MM.1S (cell line): ENCODE results near the gene CAMK2N1.

ENCODE experiments used
- DNase-seq: peaks from one replicate; pipeline ENCODE4 v3.0.0-alpha.2; 2015
- H2AFZ ChIP-seq: fragments of 300-600 bp; sonication (generic); 2 replicates; pipeline ENCODE4 v1.6.0; 2016; ENCODE audit warnings: antibody characterized with exemption, low read length
- H3F3A ChIP-seq: fragments of 300-600 bp; sonication (generic); 2 replicates; pipeline ENCODE4 v1.6.1; 2016; ENCODE audit warnings: mild to moderate bottlenecking, antibody characterized with exemption, low read length, moderate library complexity, mixed read lengths; ENCODE audit not compliant: insufficient read depth
- H3K27ac ChIP-seq: fragments of 300-600 bp; sonication (generic); 2 replicates; pipeline ENCODE4 v1.5.1; 2016; ENCODE audit warnings: mild to moderate bottlenecking, low read length
- H3K27me3 ChIP-seq: fragments of 300-600 bp; sonication (generic); replicated peaks from 2 replicates; pipeline ENCODE4 v1.6.0; 2016; ENCODE audit warnings: low read length; ENCODE audit not compliant: insufficient read depth
- H3K36me3 ChIP-seq: fragments of 300-600 bp; sonication (generic); replicated peaks from 2 replicates; pipeline ENCODE4 v1.6.1; 2016; ENCODE audit warnings: mild to moderate bottlenecking, low read length, mixed read lengths; ENCODE audit not compliant: insufficient read depth
- H3K4me1 ChIP-seq: fragments of 300-600 bp; sonication (generic); 2 replicates; pipeline ENCODE4 v1.6.1; 2016; ENCODE audit warnings: low read length, mixed read lengths
- H3K4me2 ChIP-seq: fragments of 300-600 bp; sonication (generic); 2 replicates; pipeline ENCODE4 v1.6.0; 2016; ENCODE audit warnings: low read depth, low read length
- H3K4me3 ChIP-seq: fragments of 300-600 bp; sonication (generic); 2 replicates; pipeline ENCODE4 v1.5.1; 2016; ENCODE audit warnings: low read length, mixed read lengths
- H3K79me2 ChIP-seq: fragments of 300-600 bp; sonication (generic); 2 replicates; pipeline ENCODE4 v1.6.1; 2016; ENCODE audit warnings: mixed run types, low read length, mixed read lengths
- H3K9ac ChIP-seq: fragments of 300-600 bp; sonication (generic); 2 replicates; pipeline ENCODE4 v1.6.1; 2016; ENCODE audit warnings: low read length, mixed read lengths
- H3K9me2 ChIP-seq: fragments of 300-600 bp; sonication (generic); replicated peaks from 2 replicates; pipeline ENCODE4 v1.6.1; 2016; ENCODE audit warnings: mild to moderate bottlenecking, low read length, mixed read lengths; ENCODE audit not compliant: insufficient read depth
- H3K9me3 ChIP-seq: fragments of 300-600 bp; sonication (generic); replicated peaks from 2 replicates; pipeline ENCODE4 v1.6.1; 2016; ENCODE audit warnings: mild to moderate bottlenecking, low read length, mixed read lengths; ENCODE audit not compliant: insufficient read depth
- H4K20me1 ChIP-seq: fragments of 300-600 bp; sonication (generic); 2 replicates; pipeline ENCODE4 v1.6.1; 2016; ENCODE audit warnings: mild to moderate bottlenecking, low read length, moderate library complexity, mixed read lengths; ENCODE audit not compliant: insufficient read depth
- EZH2 ChIP-seq: fragments of 300-600 bp; sonication (generic); optimal IDR thresholded peaks from 2 replicates; pipeline ENCODE3; 2017; ENCODE audit warnings: low read depth, mild to moderate bottlenecking, antibody characterized with exemption, low read length, mixed read lengths
- EZH2phosphoT487 ChIP-seq: fragments of 300-600 bp; sonication (generic); IDR thresholded peaks from 2 replicates; pipeline ENCODE4 v1.6.1; 2018; ENCODE audit warnings: antibody characterized with exemption, low read length
- TF ChIP-seq, protein P1 (sequence below): fragments of 300-600 bp; sonication (generic); IDR thresholded peaks from 2 replicates; pipeline ENCODE4 v1.5.1; 2016; ENCODE audit warnings: antibody characterized with exemption, low read length, mixed read lengths

Gene CAMK2N1

DNA sequence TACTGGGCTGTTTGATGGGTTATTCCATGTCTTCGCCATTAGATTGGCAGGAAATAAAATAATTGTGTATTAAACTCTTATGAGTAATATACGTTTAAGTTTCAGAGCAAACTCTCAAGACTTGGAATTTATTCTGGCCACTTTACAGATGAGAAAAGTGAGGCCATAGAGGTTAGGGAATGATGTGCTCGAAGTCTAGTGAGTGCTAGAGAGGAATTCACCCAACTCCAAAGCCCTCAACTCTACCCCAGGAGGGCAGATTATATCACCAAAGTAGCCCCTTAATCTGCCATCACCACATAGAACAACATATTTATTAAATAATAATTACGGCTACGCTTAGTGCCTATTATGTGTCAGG is 22.4 kb upstream of the CAMK2N1 start:
- Histone ChIP-seq H3K4me2 (peak overlapping the region; percentile 54; the same call in 1 of the 2 replicates), H3K4me1 (peaks cover 10% of the 10 kb centered on the region), H3K4me3 (peak overlapping the region; percentile 82), H3F3A (no peaks in the 10 kb centered on the region), H3K9me3 (no peaks in the 10 kb centered on the region), H3K79me2 (peaks cover 37% of the 10 kb centered on the region), H3K27ac (no peak overlapping the region), H3K9ac (peak overlapping the region; percentile 80; the same call in 1 of the 2 replicates), H3K9me2 (no peaks in the 10 kb centered on the region), H2AFZ (peak overlapping the region; percentile 80), H3K27me3 (no peaks in the 10 kb centered on the region), H4K20me1 (no peaks in the 10 kb centered on the region), H3K36me3 (no peaks in the 10 kb centered on the region)
- TF ChIP-seq EZH2phosphoT487 (no peak), EZH2 (no peak)
- TF ChIP-seq, protein P1, sequence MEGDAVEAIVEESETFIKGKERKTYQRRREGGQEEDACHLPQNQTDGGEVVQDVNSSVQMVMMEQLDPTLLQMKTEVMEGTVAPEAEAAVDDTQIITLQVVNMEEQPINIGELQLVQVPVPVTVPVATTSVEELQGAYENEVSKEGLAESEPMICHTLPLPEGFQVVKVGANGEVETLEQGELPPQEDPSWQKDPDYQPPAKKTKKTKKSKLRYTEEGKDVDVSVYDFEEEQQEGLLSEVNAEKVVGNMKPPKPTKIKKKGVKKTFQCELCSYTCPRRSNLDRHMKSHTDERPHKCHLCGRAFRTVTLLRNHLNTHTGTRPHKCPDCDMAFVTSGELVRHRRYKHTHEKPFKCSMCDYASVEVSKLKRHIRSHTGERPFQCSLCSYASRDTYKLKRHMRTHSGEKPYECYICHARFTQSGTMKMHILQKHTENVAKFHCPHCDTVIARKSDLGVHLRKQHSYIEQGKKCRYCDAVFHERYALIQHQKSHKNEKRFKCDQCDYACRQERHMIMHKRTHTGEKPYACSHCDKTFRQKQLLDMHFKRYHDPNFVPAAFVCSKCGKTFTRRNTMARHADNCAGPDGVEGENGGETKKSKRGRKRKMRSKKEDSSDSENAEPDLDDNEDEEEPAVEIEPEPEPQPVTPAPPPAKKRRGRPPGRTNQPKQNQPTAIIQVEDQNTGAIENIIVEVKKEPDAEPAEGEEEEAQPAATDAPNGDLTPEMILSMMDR = no peak
- no peak for DNase-seq

DNA sequence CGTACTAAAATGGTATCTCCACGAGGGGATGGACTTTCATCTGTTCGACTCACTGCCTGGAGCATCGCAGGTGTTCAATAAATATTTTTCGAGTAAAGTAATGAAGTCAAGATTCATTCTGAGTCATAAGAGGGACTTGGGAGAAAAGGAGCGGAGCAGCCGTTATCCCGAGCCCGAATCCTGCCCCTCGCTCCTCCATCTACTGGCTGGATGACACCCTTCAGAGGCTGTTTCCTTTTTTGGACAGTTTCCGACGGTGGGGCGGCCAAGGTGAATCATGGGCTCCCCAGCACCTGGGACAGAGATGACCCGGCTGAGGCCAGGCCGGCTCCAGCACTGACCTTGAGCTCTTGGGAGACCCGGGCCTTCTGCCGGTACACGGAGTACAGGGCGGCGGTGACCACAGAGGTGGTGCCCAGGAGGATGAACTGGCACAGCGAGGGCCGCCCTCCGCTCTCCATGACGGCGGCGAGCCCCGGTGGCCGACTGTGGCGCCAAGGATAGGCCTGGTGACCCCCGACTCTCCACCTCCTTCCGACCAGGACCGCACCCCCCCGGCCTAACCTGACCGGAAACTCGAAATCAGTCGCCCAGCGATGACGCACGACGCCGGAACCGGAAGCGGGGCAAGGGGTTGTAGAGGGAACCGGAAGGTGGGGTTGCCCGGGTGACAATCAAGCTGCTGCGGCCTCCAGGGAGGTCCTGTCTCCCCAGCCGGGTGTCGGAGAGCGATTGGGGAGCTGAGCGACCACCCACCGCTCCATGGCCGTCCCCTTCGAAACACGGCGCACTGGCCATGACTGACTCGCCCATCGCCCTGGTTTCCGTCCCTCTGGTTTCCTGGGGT is 21.8 kb upstream of the CAMK2N1 start, which contains the start of gene MUL1:
MUL1 (minus strand) TSS at position 588 of the 847 bp plus-strand sequence; CDS start at position 461, 127 bp downstream.
- H3K79me2 ChIP-seq = peaks cover 37% of the 10 kb centered on the region

DNA sequence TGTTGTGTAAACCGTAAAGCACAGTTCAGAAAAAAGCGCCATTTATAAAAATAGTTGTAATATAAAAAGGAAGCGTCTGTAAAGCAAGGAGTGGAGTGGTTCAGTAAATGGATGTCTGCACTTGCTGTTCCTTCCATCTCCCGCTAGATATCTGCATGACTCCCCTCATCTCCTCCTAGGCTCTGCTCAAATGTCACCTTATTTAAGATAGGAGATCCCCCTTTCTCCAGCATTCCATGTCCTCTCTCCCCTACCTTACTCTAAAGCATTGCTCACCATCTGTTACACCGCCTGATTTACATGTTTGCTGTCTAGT is 21.2 kb upstream of the CAMK2N1 start:
- no peaks in the 10 kb centered on the region for H3K9me3 ChIP-seq
- no peaks in the 10 kb centered on the region for H3F3A ChIP-seq
- H3K9me2 ChIP-seq = no peaks in the 10 kb centered on the region
- H3K36me3 ChIP-seq = no peaks in the 10 kb centered on the region
- peaks cover 8% of the 10 kb centered on the region for H3K4me1 ChIP-seq
- no peaks in the 10 kb centered on the region for H4K20me1 ChIP-seq
- no peak for DNase-seq
- H2AFZ ChIP-seq = peak overlapping the region; percentile 80
- TF ChIP-seq EZH2 (no peak), EZH2phosphoT487 (no peak)
- TF ChIP-seq, protein P1 = no peak
- H3K4me3 ChIP-seq = peak overlapping the region; percentile 82
- peak overlapping the region; percentile 67 for H3K4me2 ChIP-seq
- H3K9ac ChIP-seq = peak overlapping the region; percentile 80
- H3K79me2 ChIP-seq = peaks cover 37% of the 10 kb centered on the region
- peak overlapping the region; percentile 46; the same call in 1 of the 2 replicates for H3K27ac ChIP-seq
- H3K27me3 ChIP-seq = no peaks in the 10 kb centered on the region

More for the DNA sequence above, 21.8 kb upstream of the CAMK2N1 start, which contains the start of gene MUL1:
- H3K27ac ChIP-seq = peak within 1 kb of the TSS; percentile 46; the same call in 1 of the 2 replicates
- H3K27me3 ChIP-seq = no peaks in the 10 kb centered on the region
- peak within 1 kb of the TSS; percentile 82 for H3K4me3 ChIP-seq
- TF ChIP-seq, protein P1 = no peak
- TF ChIP-seq EZH2phosphoT487 (no peak), EZH2 (no peak)
- no peaks in the 10 kb centered on the region for H4K20me1 ChIP-seq
- no peaks in the 10 kb centered on the region for H3K36me3 ChIP-seq
- no peaks in the 10 kb centered on the region for H3K9me2 ChIP-seq
- H3K9ac ChIP-seq = peak within 1 kb of the TSS; percentile 80
- peak within 1 kb of the TSS; percentile 80 for H2AFZ ChIP-seq
- peak within 1 kb of the TSS; percentile 67 for H3K4me2 ChIP-seq
- peak; percentile 94 for DNase-seq
- peaks cover 10% of the 10 kb centered on the region for H3K4me1 ChIP-seq
- no peaks in the 10 kb centered on the region for H3F3A ChIP-seq
- no peaks in the 10 kb centered on the region for H3K9me3 ChIP-seq
